SU-DHL-6 (cell line): Measurements from ENCODE around the gene AGBL5.

ENCODE experiments used
- H2AFZ ChIP-seq: fragments of 200-600 bp; sonication (generic); 2 replicates; pipeline ENCODE4 v1.6.1; 2014; ENCODE audit warnings: low read depth, mild to moderate bottlenecking, moderate library complexity, mixed read lengths, antibody characterized with exemption, low read length; ENCODE audit not compliant: severe bottlenecking
- H3F3A ChIP-seq: fragments of 200-600 bp; shearing (Covaris generic); 2 replicates; pipeline ENCODE4 v1.6.0; 2016; ENCODE audit warnings: antibody characterized with exemption, mild to moderate bottlenecking; ENCODE audit not compliant: insufficient read depth
- H3K27ac ChIP-seq: fragments of 200-600 bp; sonication (generic); 2 replicates; pipeline ENCODE4 v1.5.1; 2016; ENCODE audit warnings: low read depth, mild to moderate bottlenecking, low read length, moderate library complexity, mixed read lengths
- H3K27me3 ChIP-seq: fragments of 200-600 bp; sonication (generic), shearing (Covaris generic); 2 replicates; pipeline ENCODE4 v1.6.0; 2014; ENCODE audit warnings: mild to moderate bottlenecking, low read length
- H3K36me3 ChIP-seq: fragments of 200-600 bp; sonication (generic); 2 replicates; pipeline ENCODE4 v1.6.1; 2014; ENCODE audit warnings: mild to moderate bottlenecking, low read length, mixed read lengths
- H3K4me2 ChIP-seq: fragments of 300-600, 200-600 bp; shearing (Covaris generic), sonication (generic); 2 replicates; pipeline ENCODE4 v1.6.0; 2014; ENCODE audit warnings: low read length, low read depth, mild to moderate bottlenecking; ENCODE audit not compliant: poor library complexity, severe bottlenecking
- H3K4me3 ChIP-seq: fragments of 200-600 bp; sonication (generic); 2 replicates; pipeline ENCODE4 v1.5.1; 2014; ENCODE audit warnings: antibody characterized with exemption, low read length, mild to moderate bottlenecking, mixed read lengths; ENCODE audit not compliant: insufficient read depth, poor library complexity, severe bottlenecking
- H3K79me2 ChIP-seq: fragments of 200-600 bp; sonication (generic); 2 replicates; pipeline ENCODE4 v1.6.1; 2014; ENCODE audit warnings: mild to moderate bottlenecking, low read length, moderate library complexity; ENCODE audit not compliant: insufficient read depth
- H3K9ac ChIP-seq: fragments of 200-600 bp; sonication (generic); 2 replicates; pipeline ENCODE4 v1.7.0; 2014; ENCODE audit warnings: mild to moderate bottlenecking, low read length
- H3K9me2 ChIP-seq: fragments of 200-600 bp; sonication (generic); replicated peaks from 2 replicates; pipeline ENCODE4 v1.6.1; 2014; ENCODE audit warnings: low read length; ENCODE audit not compliant: insufficient read depth
- H3K9me3 ChIP-seq: fragments of 200-600 bp; sonication (generic); 2 replicates; pipeline ENCODE4 v1.6.1; 2014; ENCODE audit warnings: low read length, mixed read lengths; ENCODE audit not compliant: insufficient read depth
- H4K20me1 ChIP-seq: fragments of 200-600 bp; sonication (generic); 2 replicates; pipeline ENCODE4 v1.6.1; 2014; ENCODE audit warnings: low read depth, mild to moderate bottlenecking, antibody characterized with exemption, low read length, moderate library complexity, mixed read lengths
- EZH2phosphoT487 ChIP-seq: fragments of 200-600 bp; sonication (generic), shearing (Covaris generic); conservative IDR thresholded peaks from 2 replicates; pipeline ENCODE4 v1.6.1; 2018; ENCODE audit warnings: mild to moderate bottlenecking, antibody characterized with exemption, low read length, moderate library complexity, mixed read lengths
- TF ChIP-seq, protein P1 (sequence below): fragments of 200-600 bp; sonication (generic); IDR thresholded peaks from one replicate; pipeline ENCODE4 v1.5.1; 2017; ENCODE audit warnings: antibody characterized with exemption, mild to moderate bottlenecking, low read length, moderate library complexity; ENCODE audit not compliant: insufficient read depth, poor library complexity, severe bottlenecking

The AGBL5 gene

DNA sequence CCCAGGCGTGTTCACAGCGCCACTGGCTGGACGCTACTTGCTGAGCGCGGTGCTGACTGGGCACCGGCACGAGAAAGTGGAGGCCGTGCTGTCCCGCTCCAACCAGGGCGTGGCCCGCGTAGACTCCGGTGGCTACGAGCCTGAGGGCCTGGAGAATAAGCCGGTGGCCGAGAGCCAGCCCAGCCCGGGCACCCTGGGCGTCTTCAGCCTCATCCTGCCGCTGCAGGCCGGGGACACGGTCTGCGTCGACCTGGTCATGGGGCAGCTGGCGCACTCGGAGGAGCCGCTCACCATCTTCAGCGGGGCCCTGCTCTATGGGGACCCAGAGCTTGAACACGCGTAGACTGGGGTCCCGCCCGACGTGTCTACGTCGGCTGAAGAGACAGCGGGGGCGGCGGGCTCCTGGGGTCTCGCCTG, 34.2 kb downstream of the AGBL5 start:
- TF ChIP-seq EZH2phosphoT487: no peak
- TF ChIP-seq, protein P1, sequence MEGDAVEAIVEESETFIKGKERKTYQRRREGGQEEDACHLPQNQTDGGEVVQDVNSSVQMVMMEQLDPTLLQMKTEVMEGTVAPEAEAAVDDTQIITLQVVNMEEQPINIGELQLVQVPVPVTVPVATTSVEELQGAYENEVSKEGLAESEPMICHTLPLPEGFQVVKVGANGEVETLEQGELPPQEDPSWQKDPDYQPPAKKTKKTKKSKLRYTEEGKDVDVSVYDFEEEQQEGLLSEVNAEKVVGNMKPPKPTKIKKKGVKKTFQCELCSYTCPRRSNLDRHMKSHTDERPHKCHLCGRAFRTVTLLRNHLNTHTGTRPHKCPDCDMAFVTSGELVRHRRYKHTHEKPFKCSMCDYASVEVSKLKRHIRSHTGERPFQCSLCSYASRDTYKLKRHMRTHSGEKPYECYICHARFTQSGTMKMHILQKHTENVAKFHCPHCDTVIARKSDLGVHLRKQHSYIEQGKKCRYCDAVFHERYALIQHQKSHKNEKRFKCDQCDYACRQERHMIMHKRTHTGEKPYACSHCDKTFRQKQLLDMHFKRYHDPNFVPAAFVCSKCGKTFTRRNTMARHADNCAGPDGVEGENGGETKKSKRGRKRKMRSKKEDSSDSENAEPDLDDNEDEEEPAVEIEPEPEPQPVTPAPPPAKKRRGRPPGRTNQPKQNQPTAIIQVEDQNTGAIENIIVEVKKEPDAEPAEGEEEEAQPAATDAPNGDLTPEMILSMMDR: no peak
- peak overlapping the region; percentile 75 for H3K4me2 ChIP-seq
- no peak overlapping the region for H3K27ac ChIP-seq
- H3K4me3 ChIP-seq: peak overlapping the region; percentile 62
- peak overlapping the region; percentile 93 for H2AFZ ChIP-seq
- H3K27me3 ChIP-seq: no peaks in the 10 kb centered on the region
- no peaks in the 10 kb centered on the region for H3K9me2 ChIP-seq
- H3F3A ChIP-seq: 0 out of 2 replicates have a peak, but pooled peaks cover 3% of the 10 kb centered on the region
- H4K20me1 ChIP-seq: no peaks in the 10 kb centered on the region
- no peaks in the 10 kb centered on the region for H3K9me3 ChIP-seq
- H3K36me3 ChIP-seq: no peaks in the 10 kb centered on the region
- peak overlapping the region; percentile 69 for H3K9ac ChIP-seq
- no peaks in the 10 kb centered on the region for H3K79me2 ChIP-seq

DNA sequence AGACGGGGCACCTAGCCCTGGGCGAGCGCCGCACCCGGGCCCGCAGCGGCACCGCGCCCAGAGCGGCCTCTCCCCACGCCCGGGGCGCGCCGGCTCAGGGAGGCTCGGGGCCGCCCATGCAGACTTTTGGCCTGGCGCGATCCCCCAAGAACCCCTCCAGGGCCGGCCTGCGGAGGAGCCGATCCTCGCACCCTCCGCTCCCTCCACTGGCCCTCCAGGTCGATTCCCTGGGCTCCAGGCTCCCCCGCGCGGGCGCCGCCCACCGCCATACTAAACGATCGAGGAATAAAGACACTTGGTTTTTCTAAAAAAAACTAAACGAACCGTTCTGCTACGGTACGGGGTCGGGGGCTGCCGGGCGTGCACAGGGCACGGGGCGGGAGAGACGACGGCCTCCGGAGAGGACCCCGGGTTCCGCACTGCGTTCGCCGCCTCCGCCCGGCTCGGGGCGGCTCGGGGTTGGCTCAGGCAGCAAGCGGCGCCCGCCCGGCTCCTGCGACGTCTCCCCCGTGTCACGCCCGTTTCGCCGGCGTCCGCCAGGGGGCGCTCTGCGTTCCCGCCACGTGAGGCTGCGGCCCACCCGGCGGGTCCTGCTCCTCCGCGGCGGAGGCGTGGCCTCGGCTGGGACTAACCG, 34.7 kb downstream of the AGBL5 start:
- H3K9ac ChIP-seq: peak overlapping the region; percentile 69
- H3K79me2 ChIP-seq: no peaks in the 10 kb centered on the region
- H3K27me3 ChIP-seq: no peaks in the 10 kb centered on the region
- H2AFZ ChIP-seq: peak overlapping the region; percentile 93
- peak overlapping the region; percentile 75 for H3K4me2 ChIP-seq
- no peak for TF ChIP-seq EZH2phosphoT487
- TF ChIP-seq, protein P1: peak; percentile 64
- no peaks in the 10 kb centered on the region for H3K36me3 ChIP-seq
- H3K9me3 ChIP-seq: no peaks in the 10 kb centered on the region
- no peaks in the 10 kb centered on the region for H4K20me1 ChIP-seq
- no peak overlapping the region for H3K27ac ChIP-seq
- no peaks in the 10 kb centered on the region for H3K9me2 ChIP-seq
- H3F3A ChIP-seq: 0 out of 2 replicates have a peak, but pooled peaks cover 3% of the 10 kb centered on the region
- peak overlapping the region; percentile 62 for H3K4me3 ChIP-seq

DNA sequence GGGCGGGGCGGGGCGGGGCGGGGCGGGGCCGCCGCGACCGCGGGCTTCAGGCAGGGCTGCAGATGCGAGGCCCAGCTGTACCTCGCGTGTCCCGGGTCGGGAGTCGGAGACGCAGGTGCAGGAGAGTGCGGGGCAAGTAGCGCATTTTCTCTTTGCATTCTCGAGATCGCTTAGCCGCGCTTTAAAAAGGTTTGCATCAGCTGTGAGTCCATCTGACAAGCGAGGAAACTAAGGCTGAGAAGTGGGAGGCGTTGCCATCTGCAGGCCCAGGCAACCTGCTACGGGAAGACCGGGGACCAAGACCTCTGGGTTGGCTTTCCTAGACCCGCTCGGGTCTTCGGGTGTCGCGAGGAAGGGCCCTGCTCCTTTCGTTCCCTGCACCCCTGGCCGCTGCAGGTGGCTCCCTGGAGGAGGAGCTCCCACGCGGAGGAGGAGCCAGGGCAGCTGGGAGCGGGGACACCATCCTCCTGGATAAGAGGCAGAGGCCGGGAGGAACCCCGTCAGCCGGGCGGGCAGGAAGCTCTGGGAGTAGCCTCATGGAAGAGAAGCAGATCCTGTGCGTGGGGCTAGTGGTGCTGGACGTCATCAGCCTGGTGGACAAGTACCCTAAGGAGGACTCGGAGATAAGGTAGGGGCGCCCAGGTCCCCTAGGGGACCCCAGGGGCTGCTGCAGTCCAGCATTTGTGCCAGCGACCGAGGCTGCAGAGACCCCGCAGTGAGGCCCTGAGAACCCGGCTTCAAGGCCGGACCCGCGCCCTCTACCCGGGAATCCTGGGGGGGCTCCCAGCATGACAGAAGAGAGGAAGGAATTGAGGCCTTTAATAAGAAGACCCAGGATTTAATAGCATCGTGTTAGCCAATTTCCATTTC, 35.5 kb downstream of the AGBL5 start, which contains the start of gene KHK:
TSS of gene KHK (plus strand) at position 49 of the 870 bp plus-strand sequence. CDS start at position 537, 488 bp downstream.
- TF ChIP-seq EZH2phosphoT487: no peak
- TF ChIP-seq, protein P1: no peak
- Histone ChIP-seq H3K27me3 (no peaks in the 10 kb centered on the region), H2AFZ (peak within 1 kb of the TSS; percentile 93), H3K36me3 (no peaks in the 10 kb centered on the region), H4K20me1 (no peaks in the 10 kb centered on the region), H3K27ac (no peak within 1 kb of the TSS), H3K79me2 (no peaks in the 10 kb centered on the region), H3K4me2 (peak within 1 kb of the TSS; percentile 75), H3K9ac (peak within 1 kb of the TSS; percentile 69), H3K4me3 (peak within 1 kb of the TSS; percentile 62), H3F3A (0 out of 2 replicates have a peak, but pooled peaks cover 3% of the 10 kb centered on the region), H3K9me3 (no peaks in the 10 kb centered on the region), H3K9me2 (no peaks in the 10 kb centered on the region)
